GM12878 (cell line): ENCODE data around the gene COPS7A. TPM values are rescaled to one million over a fixed set of nuclear protein-coding genes. Genes with fewer than 3 reads are reported as not detected.

Source experiments
- ATAC-seq: fragments of 200-7000 bp; cut with Tn5 transposase; 3 replicates; pipeline ENCODE4 v1.9.1; 2020; ENCODE audit warnings: mild to moderate bottlenecking, moderate library complexity
- BruUV-seq: library from RNA; stranded (reverse); fragments of 400-500 nt; replicated peaks from 2 replicates; lab custom pipeline; 2021; lab: Mats Ljungman, UMichigan
- CTCF ChIA-PET: fragments of 300-600 bp; sonication (Branson Sonifier 250); formaldehyde crosslinking; extraction: SDS; loops from one replicate; lab custom pipeline; 2021; ENCODE audit warnings: inconsistent platforms; lab: Yijun Ruan, JAX
- POLR2A ChIA-PET: fragments of 350-600 bp; formaldehyde crosslinking; extraction: SDS; loops from one replicate; lab custom pipeline; 2021; ENCODE audit warnings: inconsistent platforms; lab: Charles Lee
- RAD21 ChIA-PET: fragments of 300-600 bp; sonication (Branson Sonifier 250); formaldehyde crosslinking; loops from one replicate; lab custom pipeline; 2023; ENCODE audit warnings: antibody characterized with exemption; ENCODE audit not compliant: unreplicated experiment; lab: Charles Lee
- SMC1A ChIA-PET: fragments of 300-600 bp; sonication (Branson Sonifier 250); formaldehyde crosslinking; loops from one replicate; lab custom pipeline; 2023; ENCODE audit not compliant: unreplicated experiment, uncharacterized antibody; lab: Charles Lee
- DNase-seq: peaks from one replicate; pipeline ENCODE4 v3.0.0-alpha.2; 2011; ENCODE audit warnings: low read depth, low spot score
- FAIRE-seq: peaks from 3 replicates; lab custom pipeline; 2011; peaks lifted over from hg19 to GRCh38; lab: Jason Lieb, UNC
- H2AFZ ChIP-seq: 2 replicates; pipeline ENCODE4 v1.6.0; 2011; ENCODE audit warnings: low read depth, low read length, control low read depth; ENCODE audit not compliant: control insufficient read depth
- H3K27ac ChIP-seq: 2 replicates; pipeline ENCODE4 v1.5.1; 2011; ENCODE audit warnings: control low read depth; ENCODE audit not compliant: control insufficient read depth, insufficient read depth
- H3K27me3 ChIP-seq, 2 experiments: replicated peaks in 1 of 2; 2 replicates each; pipeline versions ENCODE4 v1.6.0 to v1.6.1; 2011; ENCODE audit warnings: low read length in 1 of 2; ENCODE audit not compliant: control insufficient read depth in 2 of 2, insufficient read depth in 2 of 2
- H3K36me3 ChIP-seq, 2 experiments: 2 replicates each; pipeline ENCODE4 v1.5.1; 2011; ENCODE audit warnings: low read length in 1 of 2; ENCODE audit not compliant: control insufficient read depth in 2 of 2, insufficient read depth in 2 of 2
- H3K4me1 ChIP-seq: 2 replicates; pipeline ENCODE4 v1.6.1; 2011; ENCODE audit warnings: mild to moderate bottlenecking, low read length, moderate library complexity, mixed read lengths; ENCODE audit not compliant: control insufficient read depth, insufficient read depth
- H3K4me2 ChIP-seq: 2 replicates; pipeline ENCODE4 v1.6.0; 2011; ENCODE audit warnings: control low read depth; ENCODE audit not compliant: control insufficient read depth, insufficient read depth
- H3K4me3 ChIP-seq: fragments of 200-600 bp; sonication (generic); 2 replicates; pipeline ENCODE4 v1.5.1; 2016
- H3K79me2 ChIP-seq: 2 replicates; pipeline ENCODE4 v1.6.0; 2011; ENCODE audit warnings: low read length; ENCODE audit not compliant: control insufficient read depth, insufficient read depth
- H3K9ac ChIP-seq: 2 replicates; pipeline ENCODE4 v1.8.0; 2011; ENCODE audit warnings: low read length, control low read depth, mixed read lengths; ENCODE audit not compliant: control insufficient read depth, insufficient read depth
- H3K9me3 ChIP-seq: replicated peaks from 3 replicates; pipeline ENCODE4 v1.5.1; 2011; ENCODE audit warnings: mild to moderate bottlenecking, low read length; ENCODE audit not compliant: control insufficient read depth, insufficient read depth
- H4K20me1 ChIP-seq: 2 replicates; pipeline ENCODE4 v1.6.0; 2011; ENCODE audit not compliant: control insufficient read depth, insufficient read depth
- IKZF2 ChIP-seq, 2 experiments: fragments of 450-650 bp; IDR thresholded peaks; 2 replicates each; pipeline ENCODE4 v1.6.1; 2017; ENCODE audit warnings: mild to moderate bottlenecking in 2 of 2, moderate library complexity in 2 of 2
- IRF3 ChIP-seq: fragments of 450-650 bp; IDR thresholded peaks from 2 replicates; pipeline ENCODE4 v1.6.1; 2014; ENCODE audit warnings: mild to moderate bottlenecking
- KDM1A ChIP-seq: fragments of 200-600 bp; sonication (generic); IDR thresholded peaks from 2 replicates; pipeline ENCODE4 v1.6.1; 2016; ENCODE audit warnings: borderline replicate concordance
- MEF2A ChIP-seq: IDR thresholded peaks from 2 replicates; pipeline ENCODE4 v1.6.1; 2011; ENCODE audit warnings: low read depth, mild to moderate bottlenecking, low read length, moderate library complexity; ENCODE audit not compliant: insufficient read depth
- NBN ChIP-seq: fragments of 450-650 bp; IDR thresholded peaks from 2 replicates; pipeline ENCODE4 v1.6.1; 2016
- NKRF ChIP-seq: fragments of 450-650 bp; conservative IDR thresholded peaks from 2 replicates; pipeline ENCODE4 v1.6.1; 2017; ENCODE audit warnings: mild to moderate bottlenecking, moderate library complexity
- POU2F2 ChIP-seq: IDR thresholded peaks from 3 replicates; pipeline ENCODE4 v1.6.1; 2011; ENCODE audit warnings: low read depth, mild to moderate bottlenecking, low read length, borderline replicate concordance
- SMARCA5 ChIP-seq: fragments of 450-650 bp; IDR thresholded peaks from 2 replicates; pipeline ENCODE4 v1.6.1; 2017; ENCODE audit warnings: mild to moderate bottlenecking
- YY1 ChIP-seq: IDR thresholded peaks from 2 replicates; pipeline ENCODE4 v1.6.1; 2011; ENCODE audit warnings: low read depth, mild to moderate bottlenecking, low read length
- ZBTB4 ChIP-seq: fragments of 450-650 bp; formaldehyde crosslinking; IDR thresholded peaks from 2 replicates; pipeline ENCODE4 v1.4.0; 2022; ENCODE audit warnings: mild to moderate bottlenecking, moderate library complexity
- ZNF217 ChIP-seq: fragments of 450-650 bp; IDR thresholded peaks from 2 replicates; pipeline ENCODE4 v1.6.1; 2017; ENCODE audit warnings: antibody characterized with exemption, mild to moderate bottlenecking
- WGBS: methylation state at CpG from one replicate; pipeline ENCODE4 v1.1.6; 2016; ENCODE audit warnings: low lambda C conversion rate; ENCODE audit not compliant: insufficient replicate concordance, insufficient coverage; ENCODE audit errors: missing lambda C conversion rate; 5-methylcytosine and 5-hydroxymethylcytosine counted together
- in situ Hi-C: fragments of 300-500 bp; cut with MboI; formaldehyde crosslinking; loops from 9 replicates; pipeline ENCODE4 v1.14.3; 2018; ENCODE audit warnings: mixed read lengths
- intact Hi-C: fragments of 100-400 bp; cut with micrococcal nuclease; formaldehyde crosslinking; loops from one replicate; pipeline ENCODE4 v1.14.2; 2022; ENCODE audit not compliant: unreplicated experiment
- polyA plus RNA-seq, 11 experiments: library from polyadenylated mRNA; depleted of rRNA in 4 of 11; unstranded in 6 of 11; stranded (reverse) in 5 of 11; fragments of >200 nt; fragmentation: Nextera tagmentation in 4 of 11; fragmentation: Illumina TruSeq in 1 of 11; extraction: Ambion mirVana in 4 of 11; extraction: Trizol in 1 of 11; gene quantifications; 1 replicate in 1 of 11; 2 replicates in 10 of 11; pipeline versions ENCODE4 v1.2.1 to v1.2.3, GENCODE V29; 2011 to 2016; ENCODE audit warnings: inconsistent platforms in 2 of 11, missing spikeins in 2 of 11, low read depth in 1 of 11
- total RNA-seq, 4 experiments: library from RNA; depleted of rRNA in 3 of 4; stranded (reverse); fragments of >200 nt in 3 of 4; fragmentation: Illumina TruSeq in 1 of 4; extraction: Trizol in 1 of 4; gene quantifications; 2 replicates each; pipeline versions ENCODE4 v1.2.1 to v1.2.3, GENCODE V29; 2013 to 2021

Gene COPS7A
- total and polyA plus RNA-seq, 10 of the 15 experiments (the other 5 are each of a cell fraction or from before 2014, with no cell fraction given) = 25.7 to 74.0 (median 51.9) TPM

- TF ChIP-seq YY1 = peak; percentile 4; the same call in 1 of the 2 replicates
- TF ChIP-seq KDM1A = no peak
- 0 out of 3 replicates have a peak, but pooled peaks have one; percentile 35 for TF ChIP-seq POU2F2
- TF ChIP-seq NBN = 0 out of 2 replicates have a peak, but pooled peaks have one; percentile 30
- no peak for TF ChIP-seq ZNF217
- no peak for TF ChIP-seq MEF2A
- peak; percentile 43 to 44; a peak in 2 of 4 replicates for TF ChIP-seq IKZF2 (IDR thresholded peaks at IDR 0.05)
- TF ChIP-seq, all 136 proteins: peak for 13
These were observed 42.1 kb downstream of the COPS7A start, which contains the start of gene PTMS (continued) for GRCh38 chr12:6765634-6766581.

GRCh38 chr12:6766651-6767349 lies 43.0 kb downstream of the COPS7A start:
- H4K20me1 ChIP-seq = no peaks in the 10 kb centered on the region
- RAD21 ChIA-PET = interaction anchor here (0.6 to 4.1 kb wide), 15 partner anchors 9 to 178 kb away, joined by 3 to 51 read pairs (median 4); partner anchors contain the start of genes CDCA3, COPS7A, MLF2 and USP5
- ATAC-seq (peak; percentile 76), FAIRE-seq (no peak), DNase-seq (no peak)
- peak overlapping the region; percentile 75 for H2AFZ ChIP-seq
- in situ Hi-C loops = no loop called here
- H3K4me1 ChIP-seq = peaks cover 37% of the 10 kb centered on the region
- no peaks in the 10 kb centered on the region for H3K27me3 ChIP-seq
- BruUV-seq = no TSS peak
- SMC1A ChIA-PET = interaction anchor here (1.0 to 4.2 kb wide), 5 partner anchors 12 to 83 kb away, joined by 3 to 39 read pairs (median 5); partner anchors contain the start of gene MLF2
- peak overlapping the region; percentile 85 for H3K4me2 ChIP-seq
- peak overlapping the region; percentile 83 for H3K4me3 ChIP-seq
- H3K9ac ChIP-seq = peak overlapping the region; percentile 72
- CTCF ChIA-PET = interaction anchor here (0.6 to 3.5 kb wide), 16 partner anchors 8 to 406 kb away, joined by 3 to 67 read pairs (median 4); partner anchors contain the start of genes CD4, CDCA3, COPS7A and MLF2
- intact Hi-C loops = no loop called here
- H3K27ac ChIP-seq = peak overlapping the region; percentile 24
- H3K9me3 ChIP-seq = no peaks in the 10 kb centered on the region
- POLR2A ChIA-PET = interaction anchor here (0.6 to 3.2 kb wide), 13 partner anchors 8 to 153 kb away, joined by 3 to 60 read pairs (median 5); partner anchors contain the start of genes CD4, CDCA3, COPS7A and MLF2
- 2% methylated on average over 65 of the region's 88 CpGs for WGBS
- H3K79me2 ChIP-seq = peaks cover 16% of the 10 kb centered on the region
- H3K36me3 ChIP-seq = no peaks in the 10 kb centered on the region
- no peak for TF ChIP-seq IRF3
- peak; percentile 98 for TF ChIP-seq SMARCA5
- TF ChIP-seq ZBTB4 (CRISPR knock-in tag) = no peak
- TF ChIP-seq NKRF = peak; percentile 73; the same call in 1 of the 2 replicates
